ENCODE results near the gene PLTP. TPM values are rescaled to one million over a fixed set of nuclear protein-coding genes. Genes with fewer than 3 reads are reported as not detected.

The PLTP gene
- total and polyA plus RNA-seq, 2 of the 13 experiments (the other 11 are each of a cell fraction or from before 2014, with no cell fraction given): 16.9 to 28.6 TPM

- TF ChIP-seq LRRFIP1 (CRISPR knock-in tag; conservative IDR thresholded peaks at IDR 0.05) (no peak), FOSL1 (CRISPR knock-in tag; IDR thresholded peaks at IDR 0.05; ENCODE audit: borderline replicate concordance) (no peak), ZNF782 (CRISPR knock-in tag; IDR thresholded peaks at IDR 0.05; ENCODE audit: borderline replicate concordance) (no peak; the same call in 1 of the 2 replicates), MAFG (CRISPR knock-in tag; IDR thresholded peaks at IDR 0.05) (peak; percentile 95), SMAD3 (CRISPR knock-in tag; IDR thresholded peaks at IDR 0.05) (no peak), NPAS2 (CRISPR knock-in tag; IDR thresholded peaks at IDR 0.05; ENCODE audit: borderline replicate concordance) (no peak), ZNF503 (CRISPR knock-in tag; IDR thresholded peaks at IDR 0.05) (no peak), FOXP4 (CRISPR knock-in tag; IDR thresholded peaks at IDR 0.05) (peak; percentile 27; the same call in 1 of the 2 replicates), ZNF788 (CRISPR knock-in tag; IDR thresholded peaks at IDR 0.05; ENCODE audit: borderline replicate concordance) (no peak), ZNF335 (CRISPR knock-in tag; IDR thresholded peaks at IDR 0.05) (peak; percentile 38; the same call in 1 of the 2 replicates), ZNF597 (CRISPR knock-in tag; IDR thresholded peaks at IDR 0.05) (no peak), ZNF784 (CRISPR knock-in tag; IDR thresholded peaks at IDR 0.05; ENCODE audit: borderline replicate concordance) (no peak), KDM5B (CRISPR knock-in tag; IDR thresholded peaks at IDR 0.05; ENCODE audit: borderline replicate concordance) (peak; percentile 46; the same call in 1 of the 2 replicates), ZNF615 (CRISPR knock-in tag; IDR thresholded peaks at IDR 0.05; ENCODE audit: borderline replicate concordance) (no peak), FOSL2 (CRISPR knock-in tag; IDR thresholded peaks at IDR 0.05) (no peak), CEBPZ (IDR thresholded peaks at IDR 0.05; ENCODE audit: low read length) (no peak)
Observed at GRCh38 chr20:45924391-45925261, 12.7 kb upstream of the PLTP start (continued).

All from HepG2 (cell line).